OCI-LY1 (cell line): ENCODE data around the gene POLR1E.

Experiments used
- CTCF ChIP-seq: fragments of 200-600 bp; sonication (generic), shearing (Covaris generic); IDR thresholded peaks from 2 replicates; pipeline ENCODE4 v1.5.1; 2017; ENCODE audit warnings: mild to moderate bottlenecking, antibody characterized with exemption, low read length, moderate library complexity, mixed read lengths
- EZH2 ChIP-seq: fragments of 200-600 bp; sonication (generic), shearing (Covaris generic); IDR thresholded peaks from 2 replicates; pipeline ENCODE4 v1.8.0; 2017; ENCODE audit warnings: borderline replicate concordance, mixed run types, mild to moderate bottlenecking, antibody characterized with exemption, low read length, moderate library complexity, mixed read lengths

- TF ChIP-seq EZH2, result no peak
- no peak for TF ChIP-seq CTCF
Observed at GRCh38 chr9:37501957-37502596, 16.3 kb downstream of the POLR1E start.
